HG03159 (cell line): ENCODE results near the gene ZNF823.
"Not testable (repeated sequence)": the region's sequence is repeated elsewhere in the genome, so short reads cannot be mapped to it uniquely, and the experiment has no call there.

ENCODE experiments used
- ATAC-seq: cut with Tn5 transposase; IDR thresholded peaks from one replicate; pipeline ENCODE4 v1.9.1; 2021; ENCODE audit warnings: mild to moderate bottlenecking, moderate library complexity; ENCODE audit not compliant: unreplicated experiment

The ZNF823 gene

DNA sequence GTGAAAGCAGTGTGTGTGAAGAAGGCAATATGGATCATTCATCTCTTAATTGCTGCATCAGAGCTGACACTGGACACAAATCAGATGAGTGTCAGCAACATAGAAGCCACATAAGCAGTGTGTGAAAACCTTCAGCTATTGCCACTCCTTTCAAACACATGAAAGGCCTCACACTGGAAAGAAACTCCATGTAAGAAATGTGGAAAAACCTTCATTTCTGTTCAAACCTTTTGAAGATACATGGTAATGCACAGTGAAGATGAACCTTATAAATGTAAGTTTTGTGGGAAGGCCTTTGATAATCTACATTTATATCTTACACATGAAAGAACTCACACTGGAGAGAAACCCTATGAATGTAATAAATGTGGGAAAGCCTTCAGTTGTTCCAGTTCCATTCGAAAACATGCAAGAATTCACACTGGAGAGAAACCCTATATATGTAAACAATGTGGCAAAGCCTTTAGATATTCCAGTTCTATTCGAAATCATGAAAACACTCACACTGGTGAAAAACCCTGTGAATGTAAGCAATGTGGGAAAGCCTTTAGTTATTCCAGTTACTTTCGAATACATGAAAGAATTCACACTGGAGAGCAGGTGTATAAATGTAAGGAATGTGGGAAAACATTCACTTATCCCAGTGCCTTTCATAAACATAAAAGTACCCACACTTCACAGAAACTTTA, 53.6 kb downstream of the ZNF823 start:
- ATAC-seq, result no peak

- no peak for ATAC-seq
These were observed 58.0 kb downstream of the ZNF823 start for GRCh38 chr19:11680689-11681302.

DNA sequence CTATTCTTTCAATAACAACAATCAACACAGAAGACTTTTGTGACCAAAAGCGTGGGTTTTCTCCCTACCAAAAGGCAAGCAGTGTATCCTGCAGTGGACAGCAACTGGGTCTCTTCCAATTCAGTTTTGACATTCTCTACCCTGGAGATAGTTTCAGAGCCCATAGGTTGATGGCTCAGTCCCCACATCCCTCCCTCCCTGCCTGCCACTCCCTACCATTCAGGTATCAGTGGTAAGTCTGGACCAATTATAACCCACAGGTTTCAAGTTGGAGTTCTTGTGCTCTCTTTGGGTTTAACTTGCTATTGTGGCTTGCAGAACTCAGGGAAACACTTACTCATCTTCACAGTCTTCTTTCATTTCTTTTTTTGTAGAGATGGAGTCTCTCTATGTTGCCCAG, 60.2 kb downstream of the ZNF823 start:
- ATAC-seq, result no peak

GRCh38 chr19:11676661-11677600, 61.8 kb downstream of the ZNF823 start:
- not testable (repeated sequence) for ATAC-seq

GRCh38 chr19:11675569-11675968, 63.2 kb downstream of the ZNF823 start:
- no peak for ATAC-seq

DNA sequence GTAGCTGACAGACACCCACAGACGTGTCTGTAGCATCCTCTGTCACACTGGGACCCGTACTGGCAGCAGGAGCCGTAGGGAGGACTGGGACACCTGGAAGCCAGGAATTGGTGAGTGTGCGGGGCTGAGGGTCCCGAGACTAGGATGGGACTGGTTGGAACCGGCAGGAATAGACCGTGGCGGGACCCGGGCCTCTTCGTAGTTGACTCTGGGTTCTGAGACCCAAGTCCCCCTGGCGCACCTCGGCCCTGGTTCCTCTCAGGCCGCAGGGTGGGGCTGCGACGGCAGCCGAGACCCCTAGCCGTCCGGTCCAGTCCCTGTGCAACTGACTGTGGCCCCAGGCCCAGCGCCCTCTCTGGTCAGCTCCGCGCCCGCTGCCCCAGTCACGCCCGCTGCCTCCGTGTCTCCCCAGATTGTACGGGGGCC, 64.7 kb downstream of the ZNF823 start:
- no peak for ATAC-seq

GRCh38 chr19:11673608-11674041, 65.1 kb downstream of the ZNF823 start:
- no peak for ATAC-seq
